HFF-Myc (cell line): ENCODE results near the gene TTC31.

ENCODE experiments used
- DNase-seq: peaks from one replicate; pipeline ENCODE4 v3.0.0-alpha.2; 2011; ENCODE audit warnings: low read depth; ENCODE audit errors: extremely low read depth
- H3K4me3 ChIP-seq: replicated peaks from 2 replicates; pipeline ENCODE4 v1.5.1; 2011; ENCODE audit warnings: low read depth, mild to moderate bottlenecking, control low read depth, low read length
- CTCF ChIP-seq: IDR thresholded peaks from 2 replicates; pipeline ENCODE4 v1.5.1; 2012; ENCODE audit warnings: mild to moderate bottlenecking, low read depth, low read length, control low read depth; ENCODE audit errors: missing control alignments

Gene TTC31

DNA sequence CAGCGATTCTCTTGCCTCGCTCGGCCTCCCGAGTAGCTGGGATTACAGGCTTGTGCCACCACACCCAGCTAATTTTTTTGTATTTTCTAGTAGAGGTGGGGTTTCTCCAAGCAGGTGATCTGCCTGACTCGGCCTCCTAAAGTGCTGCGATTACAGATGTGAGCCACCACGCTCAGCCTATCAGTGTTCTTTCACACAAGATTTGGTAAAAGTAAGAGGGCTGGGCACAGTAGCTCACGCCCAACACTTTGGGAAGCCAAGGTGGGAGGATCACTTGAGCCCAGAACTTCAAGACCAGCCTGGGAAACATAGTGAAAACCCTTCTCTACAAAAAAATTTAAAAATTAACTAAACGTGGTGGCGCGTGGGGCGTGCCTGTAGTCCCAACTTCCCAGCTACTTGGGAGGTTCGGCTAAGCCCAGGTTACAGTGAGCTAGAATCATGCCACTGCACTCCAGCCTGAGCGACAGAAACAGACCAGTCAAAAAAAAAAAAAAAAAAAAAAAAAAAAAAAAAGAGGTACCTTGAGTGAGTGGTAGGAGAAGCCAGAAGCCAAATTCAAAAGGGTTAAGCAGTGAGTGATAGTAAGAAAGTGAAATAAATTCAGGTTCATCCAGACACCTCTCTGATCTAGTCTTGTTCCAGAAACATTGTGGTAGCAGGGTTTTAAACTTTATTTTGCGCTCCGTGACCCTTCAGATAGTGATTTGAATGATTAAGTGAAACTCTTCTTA, 11.4 kb upstream of the TTC31 start:
- H3K4me3 ChIP-seq = peak overlapping the region; percentile 63
- TF ChIP-seq CTCF = no peak
- DNase-seq = no peak

- peak; percentile 84 for DNase-seq
Measured at GRCh38 chr2:74472086-74472944, 10.6 kb upstream of the TTC31 start, which contains the start of gene MRPL53. Gene MRPL53, minus strand, starts transcription at chr2:74472680. Its CDS starts 20 bp downstream, at chr2:74472660.

DNA sequence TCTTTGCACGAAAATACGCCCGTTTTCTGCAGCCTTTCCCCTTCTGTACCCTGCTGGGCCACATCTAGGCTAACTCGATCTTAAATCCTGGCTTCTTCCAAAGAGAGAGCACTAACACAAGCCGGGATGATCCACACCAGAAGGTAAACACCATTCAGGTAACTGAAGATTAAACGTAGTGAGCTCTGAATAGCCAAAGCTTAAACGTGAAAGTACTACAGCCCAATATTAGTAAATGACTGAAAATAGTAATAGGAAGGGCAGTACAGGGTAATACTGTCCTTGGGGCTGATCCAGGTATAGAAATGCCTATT, 10.0 kb upstream of the TTC31 start:
- TF ChIP-seq CTCF = no peak
- DNase-seq = no peak
- peak overlapping the region; percentile 63 for H3K4me3 ChIP-seq

More at GRCh38 chr2:74472086-74472944, 10.6 kb upstream of the TTC31 start, which contains the start of gene MRPL53:
- peak within 1 kb of the TSS; percentile 63 for H3K4me3 ChIP-seq
- TF ChIP-seq CTCF = no peak

- TF ChIP-seq CTCF = no peak
- H3K4me3 ChIP-seq = no peak overlapping the region
- no peak for DNase-seq
Measured at GRCh38 chr2:74474481-74474880, 8.4 kb upstream of the TTC31 start.

- H3K4me3 ChIP-seq = no peak overlapping the region
- no peak for DNase-seq
- peak; percentile 31 for TF ChIP-seq CTCF
Measured at GRCh38 chr2:74474899-74475298, 8.0 kb upstream of the TTC31 start.

- TF ChIP-seq CTCF = no peak
- DNase-seq = no peak
- peak overlapping the region; percentile 82 for H3K4me3 ChIP-seq
Measured at GRCh38 chr2:74481431-74481830, 1.4 kb upstream of the TTC31 start.
